Endothelial cell of umbilical vein (primary cell): ENCODE results near the gene TOB2. TPM values are rescaled to one million over a fixed set of nuclear protein-coding genes. Genes with fewer than 3 reads are reported as not detected.

Experiments used
- BruUV-seq: library from RNA; stranded (reverse); fragments of 400-500 nt; replicated peaks from 2 replicates; lab custom pipeline; 2021; lab: Mats Ljungman, UMichigan
- CTCF ChIA-PET: fragments of 300-600, 350-600 bp; sonication (Branson Sonifier 250); formaldehyde crosslinking; loops from one replicate; lab custom pipeline; 2021; ENCODE audit warnings: antibody characterized with exemption, inconsistent platforms; lab: Charles Lee
- POLR2A ChIA-PET: fragments of 300-600, 350-600 bp; sonication (Branson Sonifier 250); formaldehyde crosslinking; loops from one replicate; lab custom pipeline; 2021; ENCODE audit warnings: antibody characterized with exemption, inconsistent platforms; lab: Charles Lee
- DNase-seq: peaks from one replicate; pipeline ENCODE4 v3.0.0-alpha.2; 2011; ENCODE audit warnings: low read depth, low spot score
- FAIRE-seq: peaks from 2 replicates; lab custom pipeline; 2011; peaks lifted over from hg19 to GRCh38; lab: Jason Lieb, UNC
- H2AFZ ChIP-seq: 2 replicates; pipeline ENCODE4 v1.6.0; 2012; ENCODE audit warnings: low read depth, low read length, control low read depth, inconsistent platforms
- H3K27ac ChIP-seq: 2 replicates; pipeline ENCODE4 v1.5.1; 2011; ENCODE audit warnings: low read depth, mild to moderate bottlenecking, control low read depth, low read length, moderate library complexity; ENCODE audit not compliant: insufficient read depth
- H3K27me3 ChIP-seq, 2 experiments: 2 replicates each; pipeline versions ENCODE4 v1.6.0 to v1.6.1; 2011; ENCODE audit warnings: low read length in 2 of 2, mixed read lengths in 1 of 2; ENCODE audit not compliant: control insufficient read depth in 2 of 2, insufficient read depth in 2 of 2
- H3K36me3 ChIP-seq, 2 experiments: 2 replicates in 1 of 2; 3 replicates in 1 of 2; pipeline ENCODE4 v1.5.1; 2011; ENCODE audit warnings: low read length in 2 of 2, mild to moderate bottlenecking in 1 of 2, moderate library complexity in 1 of 2; ENCODE audit not compliant: control insufficient read depth in 2 of 2, insufficient read depth in 2 of 2; ENCODE audit errors: extremely low read depth in 1 of 2
- H3K4me1 ChIP-seq: 3 replicates; pipeline ENCODE4 v1.5.1; 2011; ENCODE audit warnings: mild to moderate bottlenecking, low read length; ENCODE audit not compliant: control insufficient read depth, insufficient read depth; ENCODE audit errors: extremely low read depth
- H3K4me2 ChIP-seq: 2 replicates; pipeline ENCODE4 v1.6.1; 2011; ENCODE audit warnings: low read length, control low read depth, mixed read lengths; ENCODE audit not compliant: insufficient read depth
- H3K4me3 ChIP-seq, 3 experiments: fragments of 200-600 bp in 1 of 3; sonication (generic), shearing (Covaris generic) in 1 of 3; replicated peaks in 1 of 3; 2 replicates each; pipeline ENCODE4 v1.5.1; 2011 to 2016; ENCODE audit warnings: control low read depth in 3 of 3, low read length in 3 of 3, mild to moderate bottlenecking in 2 of 3, inconsistent platforms in 1 of 3, low read depth in 1 of 3, moderate library complexity in 1 of 3; ENCODE audit not compliant: insufficient read depth in 1 of 3
- H3K79me2 ChIP-seq: 2 replicates; pipeline ENCODE4 v1.6.0; 2012; ENCODE audit warnings: low read length, inconsistent platforms; ENCODE audit not compliant: control insufficient read depth, insufficient read depth
- H3K9ac ChIP-seq: replicated peaks from 2 replicates; pipeline ENCODE3; 2011; ENCODE audit warnings: low read length, control low read depth; ENCODE audit not compliant: insufficient read depth; ENCODE audit errors: extremely low read depth
- H3K9me1 ChIP-seq: replicated peaks from 3 replicates; pipeline ENCODE4 v1.6.0; 2011; ENCODE audit warnings: mild to moderate bottlenecking, low read length; ENCODE audit not compliant: control insufficient read depth, insufficient read depth; ENCODE audit errors: extremely low read depth
- H3K9me3 ChIP-seq: replicated peaks from 2 replicates; pipeline ENCODE4 v1.5.1; 2012; ENCODE audit warnings: low read length, inconsistent platforms; ENCODE audit not compliant: control insufficient read depth, insufficient read depth
- H4K20me1 ChIP-seq: replicated peaks from 2 replicates; pipeline ENCODE3; 2011; ENCODE audit warnings: mild to moderate bottlenecking, low read length; ENCODE audit not compliant: control insufficient read depth, insufficient read depth; ENCODE audit errors: extremely low read depth
- EZH2 ChIP-seq: IDR thresholded peaks from 2 replicates; pipeline ENCODE4 v1.6.1; 2012; ENCODE audit warnings: borderline replicate concordance, low read depth, mild to moderate bottlenecking, moderate library complexity, low read length, inconsistent platforms; ENCODE audit not compliant: severe bottlenecking
- FOS ChIP-seq: IDR thresholded peaks from 2 replicates; pipeline ENCODE4 v1.6.1; 2011; ENCODE audit warnings: mild to moderate bottlenecking, low read length, moderate library complexity, borderline replicate concordance; ENCODE audit not compliant: insufficient read depth
- GATA2 ChIP-seq: IDR thresholded peaks from 2 replicates; pipeline ENCODE4 v1.7.0; 2011; ENCODE audit warnings: low read depth, mild to moderate bottlenecking, moderate library complexity, mixed read lengths, low read length; ENCODE audit not compliant: insufficient read length, insufficient read depth
- JUN ChIP-seq: IDR thresholded peaks from 2 replicates; pipeline ENCODE4 v1.6.1; 2011; ENCODE audit warnings: borderline replicate concordance, low read depth; ENCODE audit not compliant: insufficient read length, insufficient read depth
- MYC ChIP-seq: IDR thresholded peaks from one replicate; pipeline ENCODE4 v1.6.1; 2011; ENCODE audit warnings: mild to moderate bottlenecking, low read depth, low read length
- POLR2A ChIP-seq: IDR thresholded peaks from 2 replicates; pipeline ENCODE4 v1.6.1; 2012; ENCODE audit warnings: low read depth, mild to moderate bottlenecking, control low read depth, low read length
- POLR2AphosphoS5 ChIP-seq: IDR thresholded peaks from 2 replicates; pipeline ENCODE4 v1.6.1; 2012; ENCODE audit warnings: low read depth, mild to moderate bottlenecking, control low read depth, low read length, moderate library complexity; ENCODE audit not compliant: insufficient read depth
- dilution Hi-C: fragments of 300-500 bp; cut with MboI; formaldehyde crosslinking; loops from one replicate; pipeline ENCODE4 v1.15.0; 2019; ENCODE audit warnings: low sequenced_read_pairs; ENCODE audit not compliant: extremely low pct_ligation_motif_present
- intact Hi-C: fragments of 100-400 bp; cut with micrococcal nuclease; formaldehyde crosslinking; loops from one replicate; pipeline ENCODE4 v1.10.0; 2022
- polyA plus RNA-seq, 4 experiments: library from polyadenylated mRNA; depleted of rRNA in 3 of 4; stranded (reverse) in 3 of 4; unstranded in 1 of 4; fragments of >200 nt; gene quantifications; 2 replicates each; pipeline versions ENCODE4 v1.2.1 to v1.2.3, GENCODE V29; 2011 to 2012; ENCODE audit warnings: missing spikeins in 1 of 4
- total RNA-seq: library from RNA; stranded (reverse); gene quantifications from 2 replicates; pipeline ENCODE4 v1.2.3, GENCODE V29; 2021
- TF ChIP-seq, protein P1 (sequence below), 2 donors: IDR thresholded peaks; 1 replicate in 1 of 2; 2 replicates in 1 of 2; pipeline ENCODE4 v1.5.1; 2011; ENCODE audit warnings: low read length in 2 of 2, mild to moderate bottlenecking in 2 of 2, moderate library complexity in 2 of 2, control low read depth in 1 of 2, inconsistent platforms in 1 of 2, low read depth in 1 of 2; ENCODE audit not compliant: insufficient read depth in 1 of 2; ENCODE audit errors: extremely low read depth in 1 of 2
- TF ChIP-seq, protein P2 (sequence below): IDR thresholded peaks from 2 replicates; pipeline ENCODE4 v1.6.1; 2011; ENCODE audit not compliant: insufficient read depth, insufficient read length

Gene TOB2
- total and polyA plus RNA-seq, 2 donors (not counting 3 experiments of a cell fraction or from before 2014, with no cell fraction given) = 21.7 to 44.7 TPM

DNA sequence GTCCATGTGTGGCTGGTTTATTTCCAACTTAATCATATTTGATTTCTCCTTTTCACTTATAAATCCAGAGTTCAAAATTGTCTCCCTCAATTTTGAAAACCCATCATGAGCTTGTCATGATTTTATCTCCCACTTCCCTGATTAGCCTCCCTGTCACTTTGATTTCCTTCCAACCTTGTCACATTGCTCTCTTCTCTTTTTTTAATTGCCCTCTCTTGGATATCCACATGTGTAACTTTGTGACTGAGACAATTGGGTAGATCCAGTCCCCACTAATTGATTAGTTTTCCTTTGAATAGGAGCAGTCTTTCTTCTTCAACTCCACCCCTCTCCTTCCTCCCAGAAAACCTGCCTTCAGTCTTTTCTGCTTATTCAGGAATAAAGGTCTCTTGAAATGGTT lies 62.5 kb downstream of the TOB2 start:
- ChIA-PET CTCF (interaction anchor here (1.4 to 1.6 kb wide), 2 partner anchors 18 to 19 kb away, joined by 3 to 4 read pairs; no protein-coding TSS in a partner anchor), POLR2A (no interaction called here)
- dilution Hi-C loops = no loop called here
- Histone ChIP-seq H3K27me3 (no peaks in the 10 kb centered on the region), H3K4me2 (no peak overlapping the region), H4K20me1 (no peaks in the 10 kb centered on the region), H3K4me1 (peaks cover 11% of the 10 kb centered on the region), H3K27ac (no peak overlapping the region), H3K36me3 (peaks cover 0 to 2% of the 10 kb centered on the region in 2 experiments), H3K79me2 (no peaks in the 10 kb centered on the region), H3K9me3 (no peaks in the 10 kb centered on the region), H3K9me1 (no peaks in the 10 kb centered on the region), H2AFZ (no peak overlapping the region), H3K9ac (no peak overlapping the region), H3K4me3 (no peak overlapping the region)
- no peak for DNase-seq
- no TSS peak for BruUV-seq
- no peak for FAIRE-seq
- TF ChIP-seq MYC (no peak), FOS (no peak), GATA2 (no peak), EZH2 (no peak), POLR2A (no peak), JUN (no peak), POLR2AphosphoS5 (no peak)
- TF ChIP-seq, protein P1, sequence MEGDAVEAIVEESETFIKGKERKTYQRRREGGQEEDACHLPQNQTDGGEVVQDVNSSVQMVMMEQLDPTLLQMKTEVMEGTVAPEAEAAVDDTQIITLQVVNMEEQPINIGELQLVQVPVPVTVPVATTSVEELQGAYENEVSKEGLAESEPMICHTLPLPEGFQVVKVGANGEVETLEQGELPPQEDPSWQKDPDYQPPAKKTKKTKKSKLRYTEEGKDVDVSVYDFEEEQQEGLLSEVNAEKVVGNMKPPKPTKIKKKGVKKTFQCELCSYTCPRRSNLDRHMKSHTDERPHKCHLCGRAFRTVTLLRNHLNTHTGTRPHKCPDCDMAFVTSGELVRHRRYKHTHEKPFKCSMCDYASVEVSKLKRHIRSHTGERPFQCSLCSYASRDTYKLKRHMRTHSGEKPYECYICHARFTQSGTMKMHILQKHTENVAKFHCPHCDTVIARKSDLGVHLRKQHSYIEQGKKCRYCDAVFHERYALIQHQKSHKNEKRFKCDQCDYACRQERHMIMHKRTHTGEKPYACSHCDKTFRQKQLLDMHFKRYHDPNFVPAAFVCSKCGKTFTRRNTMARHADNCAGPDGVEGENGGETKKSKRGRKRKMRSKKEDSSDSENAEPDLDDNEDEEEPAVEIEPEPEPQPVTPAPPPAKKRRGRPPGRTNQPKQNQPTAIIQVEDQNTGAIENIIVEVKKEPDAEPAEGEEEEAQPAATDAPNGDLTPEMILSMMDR (IDR thresholded peaks at IDR 0.05; ENCODE audit: extremely low read depth in 1 of 2, insufficient read depth in 1 of 2, low read depth in 1 of 2, low read length in 2 of 2) = no peak
- TF ChIP-seq, protein P2, sequence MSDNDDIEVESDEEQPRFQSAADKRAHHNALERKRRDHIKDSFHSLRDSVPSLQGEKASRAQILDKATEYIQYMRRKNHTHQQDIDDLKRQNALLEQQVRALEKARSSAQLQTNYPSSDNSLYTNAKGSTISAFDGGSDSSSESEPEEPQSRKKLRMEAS = no peak
- intact Hi-C loops = loop anchor here (5.0 kb wide), 2 partner anchors 97 to 187 kb away; partner anchors contain the start of gene RANGAP1

Other genes starting within 250 kb of the TOB2 start
- gene L3MBTL2, start 241.5 kb downstream of the TOB2 start, total RNA-seq = 31.8 and 34.9 TPM in 2 replicates
- 28.2 and 29.5 TPM in 2 replicates for gene L3MBTL2, start 241.5 kb downstream of the TOB2 start, polyA plus RNA-seq
- gene CHADL, start 205.9 kb downstream of the TOB2 start, total RNA-seq = 0.69 and 2.1 TPM in 2 replicates
- gene CHADL, start 205.9 kb downstream of the TOB2 start, polyA plus RNA-seq = 1.1 and 2.1 TPM in 2 replicates
- 154 and 169 TPM in 2 replicates for gene RANGAP1, start 160.6 kb downstream of the TOB2 start, total RNA-seq
- gene RANGAP1, start 160.6 kb downstream of the TOB2 start, polyA plus RNA-seq = 177 and 182 TPM in 2 replicates
- 89.6 and 95.9 TPM in 2 replicates for gene ZC3H7B, start 145.3 kb downstream of the TOB2 start, total RNA-seq
- 66.8 and 72.7 TPM in 2 replicates for gene ZC3H7B, start 145.3 kb downstream of the TOB2 start, polyA plus RNA-seq
- 2.2 and 2.9 TPM in 2 replicates for gene TEF, start 64.9 kb downstream of the TOB2 start, total RNA-seq
- gene TEF, start 64.9 kb downstream of the TOB2 start, polyA plus RNA-seq = 4.0 and 5.3 TPM in 2 replicates
- 55.9 and 63.7 TPM in 2 replicates for gene PHF5A, start 21.9 kb upstream of the TOB2 start, total RNA-seq
- gene PHF5A, start 21.9 kb upstream of the TOB2 start, polyA plus RNA-seq = 51.8 and 61.1 TPM in 2 replicates
- gene ACO2, start 22.3 kb upstream of the TOB2 start, total RNA-seq = 79.1 and 79.7 TPM in 2 replicates
- gene ACO2, start 22.3 kb upstream of the TOB2 start, polyA plus RNA-seq = 62.0 and 63.8 TPM in 2 replicates
- 39.4 and 42.3 TPM in 2 replicates for gene POLR3H, start 97.7 kb upstream of the TOB2 start, total RNA-seq
- 31.2 and 33.5 TPM in 2 replicates for gene POLR3H, start 97.7 kb upstream of the TOB2 start, polyA plus RNA-seq
- not detected in 2 replicates for gene CSDC2, start 114.2 kb upstream of the TOB2 start, total RNA-seq
- not detected in 2 replicates for gene CSDC2, start 114.2 kb upstream of the TOB2 start, polyA plus RNA-seq
- 12.8 and 14.6 TPM in 2 replicates for gene PMM1, start 143.0 kb upstream of the TOB2 start, total RNA-seq
- 28.0 and 31.7 TPM in 2 replicates for gene PMM1, start 143.0 kb upstream of the TOB2 start, polyA plus RNA-seq
- gene DESI1, start 174.2 kb upstream of the TOB2 start, total RNA-seq = 49.4 and 59.1 TPM in 2 replicates
- gene DESI1, start 174.2 kb upstream of the TOB2 start, polyA plus RNA-seq = 36.8 and 42.1 TPM in 2 replicates
- 309 and 313 TPM in 2 replicates for gene XRCC6, start 174.5 kb upstream of the TOB2 start, total RNA-seq
- 79.5 and 117 TPM in 2 replicates for gene XRCC6, start 174.5 kb upstream of the TOB2 start, polyA plus RNA-seq
- 138 TPM in 2 replicates for gene SNU13, start 242.1 kb upstream of the TOB2 start, total RNA-seq
- gene SNU13, start 242.1 kb upstream of the TOB2 start, polyA plus RNA-seq = 194 and 206 TPM in 2 replicates